IMR-90 (cell line): ENCODE results near the gene BCLAF1.

Experiments used
- CEBPB ChIP-seq: IDR thresholded peaks from 2 replicates; pipeline ENCODE4 v1.6.1; 2012; ENCODE audit warnings: low read depth, low read length, improper control_type of control experiment
- MAFK ChIP-seq: IDR thresholded peaks from 2 replicates; pipeline ENCODE4 v1.6.1; 2012; ENCODE audit warnings: low read depth, low read length, improper control_type of control experiment
- MXI1 ChIP-seq: IDR thresholded peaks from 2 replicates; pipeline ENCODE4 v1.6.1; 2012; ENCODE audit warnings: low read depth, mild to moderate bottlenecking, low read length, moderate library complexity, borderline replicate concordance

DNA sequence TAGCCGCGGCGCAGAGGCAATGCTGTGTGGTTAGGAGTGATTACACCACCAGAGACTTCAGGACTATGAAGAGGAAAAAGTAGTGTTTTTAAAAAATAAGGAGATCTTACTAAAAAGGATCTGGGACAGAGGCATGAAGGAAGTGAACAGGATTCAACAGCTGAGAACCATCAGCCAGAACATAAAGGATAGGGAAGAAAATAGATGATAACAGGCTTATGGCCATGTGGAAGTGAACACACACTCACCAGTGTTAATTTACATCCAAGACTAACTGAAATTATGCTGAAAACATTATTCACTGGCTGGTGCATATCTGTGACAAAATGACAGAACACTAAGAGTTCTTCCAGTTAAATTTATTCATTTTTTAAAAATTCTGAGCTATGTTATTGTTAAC is 47.5 kb upstream of the BCLAF1 start:
- TF ChIP-seq MXI1, result no peak
- TF ChIP-seq CEBPB, result no peak
- TF ChIP-seq MAFK, result no peak
